Measurements from ENCODE around the gene FMO1.

The FMO1 gene

GRCh38 chr1:171207377-171207776 is 40.9 kb upstream of the FMO1 start:
- Histone ChIP-seq H3K36me3 (ENCODE audit: low read depth) (no peaks in the 10 kb centered on the region), H3K9me3 (ENCODE audit: severe bottlenecking) (no peaks in the 10 kb centered on the region), H3K27me3 (ENCODE audit: insufficient read depth, poor library complexity, severe bottlenecking) (no peaks in the 10 kb centered on the region), H3K4me3 (ENCODE audit: severe bottlenecking) (no peak overlapping the region), H3K27ac (ENCODE audit: poor library complexity, severe bottlenecking) (no peak overlapping the region), H3K4me1 (ENCODE audit: insufficient read depth, poor library complexity, severe bottlenecking) (no peaks in the 10 kb centered on the region)
- no peak for DNase-seq (ENCODE audit: low spot score)
- no peak for ATAC-seq (ENCODE audit: low read depth)
- no peak for TF ChIP-seq CTCF (IDR thresholded peaks at IDR 0.05; ENCODE audit: poor library complexity, severe bottlenecking)

- no peak for ATAC-seq (ENCODE audit: low read depth)
- no peaks in the 10 kb centered on the region for H3K36me3 ChIP-seq (ENCODE audit: low read depth)
- H3K4me3 ChIP-seq (ENCODE audit: severe bottlenecking): no peak overlapping the region
- no peak overlapping the region for H3K27ac ChIP-seq (ENCODE audit: poor library complexity, severe bottlenecking)
- no peaks in the 10 kb centered on the region for H3K9me3 ChIP-seq (ENCODE audit: severe bottlenecking)
- DNase-seq (ENCODE audit: low spot score): no peak
- no peaks in the 10 kb centered on the region for H3K4me1 ChIP-seq (ENCODE audit: insufficient read depth, poor library complexity, severe bottlenecking)
- H3K27me3 ChIP-seq (ENCODE audit: insufficient read depth, poor library complexity, severe bottlenecking): no peaks in the 10 kb centered on the region
- no peak for TF ChIP-seq CTCF (IDR thresholded peaks at IDR 0.05; ENCODE audit: poor library complexity, severe bottlenecking)
Observed at GRCh38 chr1:171210355-171210754, 37.9 kb upstream of the FMO1 start.

- Histone ChIP-seq H3K27ac (ENCODE audit: poor library complexity, severe bottlenecking) (no peak overlapping the region), H3K9me3 (ENCODE audit: severe bottlenecking) (no peaks in the 10 kb centered on the region), H3K27me3 (ENCODE audit: insufficient read depth, poor library complexity, severe bottlenecking) (no peaks in the 10 kb centered on the region), H3K36me3 (ENCODE audit: low read depth) (no peaks in the 10 kb centered on the region), H3K4me3 (ENCODE audit: severe bottlenecking) (no peak overlapping the region), H3K4me1 (ENCODE audit: insufficient read depth, poor library complexity, severe bottlenecking) (no peaks in the 10 kb centered on the region)
- ATAC-seq (ENCODE audit: low read depth): no peak
- no peak for TF ChIP-seq CTCF (IDR thresholded peaks at IDR 0.05; ENCODE audit: poor library complexity, severe bottlenecking)
- no peak for DNase-seq (ENCODE audit: low spot score)
Observed at GRCh38 chr1:171212607-171213351, 35.5 kb upstream of the FMO1 start.

GRCh38 chr1:171213559-171214454 is 34.5 kb upstream of the FMO1 start:
- TF ChIP-seq CTCF (IDR thresholded peaks at IDR 0.05; ENCODE audit: poor library complexity, severe bottlenecking): no peak

More at GRCh38 chr1:171213559-171214454, 34.5 kb upstream of the FMO1 start:
- Histone ChIP-seq H3K27ac (ENCODE audit: poor library complexity, severe bottlenecking) (no peak overlapping the region), H3K9me3 (ENCODE audit: severe bottlenecking) (no peaks in the 10 kb centered on the region), H3K4me1 (ENCODE audit: insufficient read depth, poor library complexity, severe bottlenecking) (no peaks in the 10 kb centered on the region), H3K4me3 (ENCODE audit: severe bottlenecking) (no peak overlapping the region), H3K36me3 (ENCODE audit: low read depth) (no peaks in the 10 kb centered on the region), H3K27me3 (ENCODE audit: insufficient read depth, poor library complexity, severe bottlenecking) (no peaks in the 10 kb centered on the region)
- DNase-seq (ENCODE audit: low spot score) (no peak), ATAC-seq (ENCODE audit: low read depth) (no peak)
